B cell (primary cell): ENCODE data around the gene EGFL8. TPM values are rescaled to one million over a fixed set of nuclear protein-coding genes. Genes with fewer than 3 reads are reported as not detected.

ENCODE experiments used
- ATAC-seq: fragments of 200-7000 bp; cut with Tn5 transposase; one replicate; pipeline ENCODE4 v1.10.0; 2021; ENCODE audit warnings: low read depth, mild to moderate bottlenecking, moderate number of reproducible peaks, moderate library complexity
- CTCF ChIA-PET: fragments of 350-600 bp; sonication (Branson Sonifier 250); formaldehyde crosslinking; loops from one replicate; lab custom pipeline; 2021; ENCODE audit warnings: antibody characterized with exemption, inconsistent platforms; lab: Charles Lee
- POLR2A ChIA-PET: fragments of 350-600 bp; sonication (Branson Sonifier 250); formaldehyde crosslinking; loops from one replicate; lab custom pipeline; 2021; ENCODE audit warnings: antibody characterized with exemption; lab: Charles Lee
- DNase-seq: peaks from one replicate; pipeline ENCODE4 v3.0.0; 2013
- H2AFZ ChIP-seq: 2 replicates; pipeline ENCODE4 v1.6.1; 2012; ENCODE audit warnings: mild to moderate bottlenecking, low read depth, low read length; ENCODE audit not compliant: insufficient read depth, poor library complexity, severe bottlenecking
- H3K27ac ChIP-seq, 2 donors: 1 replicate in 1 of 2; 2 replicates in 1 of 2; pipeline ENCODE4 v1.5.1; 2012 to 2013; ENCODE audit warnings: low read length in 2 of 2, mild to moderate bottlenecking in 2 of 2, moderate library complexity in 1 of 2
- H3K27me3 ChIP-seq, 4 experiments: fragments of 200-600 bp in 1 of 4; sonication (generic) in 1 of 4; replicated peaks in 1 of 4; 1 replicate in 2 of 4; 2 replicates in 2 of 4; pipeline versions ENCODE4 v1.6.1 to v1.7.0; 2013 to 2016; ENCODE audit warnings: low read length in 3 of 4, mild to moderate bottlenecking in 2 of 4, mixed read lengths in 1 of 4, moderate library complexity in 1 of 4; ENCODE audit not compliant: insufficient read depth in 4 of 4, control insufficient read depth in 3 of 4; ENCODE audit errors: control extremely low read depth in 1 of 4
- H3K36me3 ChIP-seq, 2 experiments: replicated peaks in 1 of 2; 1 replicate in 1 of 2; 2 replicates in 1 of 2; pipeline versions ENCODE4 v1.6.1 to v1.7.1; 2013; ENCODE audit warnings: low read length in 1 of 2; ENCODE audit not compliant: insufficient read depth in 2 of 2, control insufficient read depth in 1 of 2; ENCODE audit errors: control extremely low read depth in 1 of 2, extremely low read depth in 1 of 2
- H3K4me1 ChIP-seq, 2 donors: fragments of 200-600 bp in 1 of 2; sonication (generic) in 1 of 2; 1 replicate in 1 of 2; 2 replicates in 1 of 2; pipeline versions ENCODE4 v1.5.1 to v1.6.1; 2013 to 2017; ENCODE audit warnings: low read length in 2 of 2; ENCODE audit not compliant: control insufficient read depth in 2 of 2, insufficient read depth in 2 of 2
- H3K4me2 ChIP-seq: replicated peaks from 2 replicates; pipeline ENCODE3; 2012; ENCODE audit warnings: mild to moderate bottlenecking, low read depth, low read length; ENCODE audit not compliant: poor library complexity, severe bottlenecking
- H3K4me3 ChIP-seq, 5 experiments: fragments of 200-600 bp in 1 of 5; sonication (generic) in 1 of 5; 1 replicate in 3 of 5; 2 replicates in 2 of 5; pipeline versions ENCODE4 v1.5.1 to v1.7.0; 2011 to 2016; ENCODE audit warnings: low read length in 4 of 5, mild to moderate bottlenecking in 4 of 5, low read depth in 2 of 5, control low read depth in 1 of 5, moderate library complexity in 1 of 5; ENCODE audit not compliant: insufficient read depth in 1 of 5; ENCODE audit errors: control extremely low read depth in 1 of 5, extremely low read depth in 1 of 5
- H3K79me2 ChIP-seq: fragments of 200-600 bp; sonication (generic); one replicate; pipeline ENCODE4 v1.6.0; 2016; ENCODE audit warnings: low read length; ENCODE audit not compliant: control insufficient read depth, insufficient read depth
- H3K9ac ChIP-seq: fragments of 200-600 bp; sonication (generic); 2 replicates; pipeline ENCODE4 v1.6.1; 2017; ENCODE audit warnings: mild to moderate bottlenecking, low read length, moderate library complexity
- H3K9me3 ChIP-seq, 3 donors: one replicate each; pipeline versions ENCODE4 v1.6.1 to v1.7.1; 2013; ENCODE audit warnings: low read length in 2 of 3; ENCODE audit not compliant: control insufficient read depth in 2 of 3, insufficient read depth in 1 of 3; ENCODE audit errors: control extremely low read depth in 1 of 3
- H4K20me1 ChIP-seq: 2 replicates; pipeline ENCODE4 v1.6.0; 2012; ENCODE audit warnings: mild to moderate bottlenecking, low read length; ENCODE audit not compliant: insufficient read depth, control insufficient read depth, poor library complexity, severe bottlenecking
- H3K27ac Mint-ChIP-seq: one replicate; pipeline ENCODE4 v1.8.0; 2021; ENCODE audit warnings: mixed read lengths
- H3K27me3 Mint-ChIP-seq: one replicate; pipeline ENCODE4 v1.8.0; 2021; ENCODE audit warnings: mixed read lengths
- H3K4me1 Mint-ChIP-seq: one replicate; pipeline ENCODE4 v1.8.0; 2021; ENCODE audit warnings: mixed read lengths
- H3K4me3 Mint-ChIP-seq: one replicate; pipeline ENCODE4 v1.8.0; 2021; ENCODE audit warnings: mixed read lengths
- H3K9me3 Mint-ChIP-seq: one replicate; pipeline ENCODE4 v1.8.0; 2022; ENCODE audit warnings: mixed read lengths; ENCODE audit not compliant: insufficient read depth
- EZH2 ChIP-seq: IDR thresholded peaks from 2 replicates; pipeline ENCODE4 v1.6.1; 2012; ENCODE audit warnings: borderline replicate concordance, low read depth, mild to moderate bottlenecking, moderate library complexity, low read length; ENCODE audit not compliant: insufficient read depth, poor library complexity, severe bottlenecking
- WGBS: methylation state at CpG from one replicate; pipeline ENCODE4 v1.1.5; 2013; ENCODE audit warnings: missing lambda C conversion rate; ENCODE audit not compliant: insufficient coverage; 5-methylcytosine and 5-hydroxymethylcytosine counted together
- intact Hi-C: fragments of 100-400 bp; cut with micrococcal nuclease; formaldehyde crosslinking; loops from one replicate; pipeline ENCODE4 v1.10.0; 2022
- polyA plus RNA-seq: library from polyadenylated mRNA; depleted of rRNA; stranded (reverse); fragments of >200 nt; gene quantifications from 2 replicates; pipeline ENCODE4 v1.2.3, GENCODE V29; 2012
- total RNA-seq, 2 donors: library from RNA; stranded (reverse); fragments of 120-200 nt in 1 of 2; gene quantifications; 1 replicate in 1 of 2; 2 replicates in 1 of 2; pipeline versions ENCODE4 v1.2.3 to v1.2.4, GENCODE V29; 2013 to 2022
- TF ChIP-seq, protein P1 (sequence below): fragments of 200-600 bp; IDR thresholded peaks from one replicate; pipeline ENCODE4 v1.8.0; 2022; ENCODE audit warnings: antibody characterized with exemption, mild to moderate bottlenecking

Gene EGFL8
- total and polyA plus RNA-seq, 2 donors (not counting 1 experiment from before 2014, with no cell fraction given): 0.91 to 3.9 TPM

DNA sequence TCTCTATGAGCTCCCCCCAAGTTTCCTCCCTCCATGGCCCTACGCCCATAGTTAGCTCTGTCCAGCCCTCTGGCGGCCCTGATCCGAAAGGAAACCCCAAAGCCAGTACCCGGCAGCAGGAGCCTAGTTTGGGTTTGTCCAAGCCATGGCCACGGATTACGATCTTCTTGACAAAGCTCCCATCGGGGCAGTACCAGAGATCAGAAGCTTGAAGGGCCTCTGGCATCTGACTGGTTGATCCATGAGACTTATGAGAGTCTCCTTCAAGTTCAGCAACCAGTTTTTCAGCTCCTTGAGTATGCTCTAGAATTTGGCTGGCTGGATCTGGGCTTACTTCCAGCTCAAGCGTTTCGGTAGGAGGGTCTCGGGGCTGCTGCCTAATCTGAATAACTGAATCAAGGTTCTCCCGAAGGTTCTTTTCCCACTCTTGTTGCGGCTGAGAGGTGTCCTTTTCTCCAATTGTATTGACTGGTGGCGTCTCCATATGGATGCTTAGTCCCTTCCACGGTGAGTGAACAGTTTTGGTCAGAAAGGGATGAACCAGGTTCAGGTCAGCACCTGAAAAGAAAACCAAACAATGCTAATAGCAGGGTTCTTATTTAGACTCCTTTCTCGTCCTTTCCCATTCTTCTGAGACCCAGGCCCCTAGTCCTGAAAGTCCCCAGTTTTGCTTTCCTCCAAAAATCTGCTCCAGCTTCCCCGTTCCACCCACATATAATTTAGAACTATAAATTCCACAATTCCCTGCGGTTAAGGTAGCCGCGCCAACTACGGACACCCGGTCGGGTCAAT is 34.9 kb upstream of the EGFL8 start:
- ChIA-PET POLR2A (interaction anchor here (0.5 to 2.0 kb wide), 9 partner anchors 9 to 157 kb away, joined by 3 to 15 read pairs (median 8); partner anchors contain the start of genes DXO and GPSM3), CTCF (interaction anchor here (0.8 to 4.8 kb wide), 6 partner anchors 11 to 126 kb away, joined by 3 to 40 read pairs (median 6); partner anchors contain the start of gene GPSM3)

More for the DNA sequence above, 34.9 kb upstream of the EGFL8 start:
- Histone ChIP-seq H3K9ac (peak overlapping the region; percentile 79), H3K27ac (peak overlapping the region; percentile 46 to 87), H4K20me1 (peaks cover 6% of the 10 kb centered on the region), H3K27me3 (no peaks in the 10 kb centered on the region), H3K4me2 (peak overlapping the region; percentile 79), H2AFZ (peak overlapping the region; percentile 81), H3K4me3 (peak overlapping the region; percentile 14 to 87 (median 80)), H3K36me3 (peaks cover 5 to 24% of the 10 kb centered on the region in 2 experiments), H3K9me3 (peaks cover 0 to 2% (median 0%) of the 10 kb centered on the region in 3 donors), H3K79me2 (peaks cover 40% of the 10 kb centered on the region), H3K4me1 (peaks cover 26 to 36% of the 10 kb centered on the region in 2 donors)
- Mint-ChIP-seq H3K9me3 (no peaks in the 10 kb centered on the region), H3K27ac (peak overlapping the region; percentile 89), H3K4me1 (peaks cover 41% of the 10 kb centered on the region), H3K27me3 (peaks cover 7% of the 10 kb centered on the region), H3K4me3 (peak overlapping the region; percentile 94)
- no peak for TF ChIP-seq EZH2
- TF ChIP-seq, protein P1, sequence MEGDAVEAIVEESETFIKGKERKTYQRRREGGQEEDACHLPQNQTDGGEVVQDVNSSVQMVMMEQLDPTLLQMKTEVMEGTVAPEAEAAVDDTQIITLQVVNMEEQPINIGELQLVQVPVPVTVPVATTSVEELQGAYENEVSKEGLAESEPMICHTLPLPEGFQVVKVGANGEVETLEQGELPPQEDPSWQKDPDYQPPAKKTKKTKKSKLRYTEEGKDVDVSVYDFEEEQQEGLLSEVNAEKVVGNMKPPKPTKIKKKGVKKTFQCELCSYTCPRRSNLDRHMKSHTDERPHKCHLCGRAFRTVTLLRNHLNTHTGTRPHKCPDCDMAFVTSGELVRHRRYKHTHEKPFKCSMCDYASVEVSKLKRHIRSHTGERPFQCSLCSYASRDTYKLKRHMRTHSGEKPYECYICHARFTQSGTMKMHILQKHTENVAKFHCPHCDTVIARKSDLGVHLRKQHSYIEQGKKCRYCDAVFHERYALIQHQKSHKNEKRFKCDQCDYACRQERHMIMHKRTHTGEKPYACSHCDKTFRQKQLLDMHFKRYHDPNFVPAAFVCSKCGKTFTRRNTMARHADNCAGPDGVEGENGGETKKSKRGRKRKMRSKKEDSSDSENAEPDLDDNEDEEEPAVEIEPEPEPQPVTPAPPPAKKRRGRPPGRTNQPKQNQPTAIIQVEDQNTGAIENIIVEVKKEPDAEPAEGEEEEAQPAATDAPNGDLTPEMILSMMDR: no peak
- no peak for ATAC-seq
- intact Hi-C loops: loop anchor here (1.0 to 10.0 kb wide), 3 partner anchors 25 to 665 kb away; partner anchors contain the start of gene PPT2
- WGBS: 51% methylated on average over 22 of the region's 22 CpGs
- no peak for DNase-seq
